CD4-positive, alpha-beta T cell treated with Interleukin-12 subunit alpha and Interleukin-12 subunit beta, for 1 hour (primary cell): ENCODE measurements around the gene CPEB1.
A peak's percentile ranks its signal among the peaks of the same experiment; 100 is the strongest.
"Not testable (repeated sequence)": the region's sequence is repeated elsewhere in the genome, so short reads cannot be mapped to it uniquely, and the experiment has no call there.

Experiments
- DNase-seq: peaks from one replicate; pipeline ENCODE4 v3.0.0-alpha.2; 2020

Gene CPEB1

DNA sequence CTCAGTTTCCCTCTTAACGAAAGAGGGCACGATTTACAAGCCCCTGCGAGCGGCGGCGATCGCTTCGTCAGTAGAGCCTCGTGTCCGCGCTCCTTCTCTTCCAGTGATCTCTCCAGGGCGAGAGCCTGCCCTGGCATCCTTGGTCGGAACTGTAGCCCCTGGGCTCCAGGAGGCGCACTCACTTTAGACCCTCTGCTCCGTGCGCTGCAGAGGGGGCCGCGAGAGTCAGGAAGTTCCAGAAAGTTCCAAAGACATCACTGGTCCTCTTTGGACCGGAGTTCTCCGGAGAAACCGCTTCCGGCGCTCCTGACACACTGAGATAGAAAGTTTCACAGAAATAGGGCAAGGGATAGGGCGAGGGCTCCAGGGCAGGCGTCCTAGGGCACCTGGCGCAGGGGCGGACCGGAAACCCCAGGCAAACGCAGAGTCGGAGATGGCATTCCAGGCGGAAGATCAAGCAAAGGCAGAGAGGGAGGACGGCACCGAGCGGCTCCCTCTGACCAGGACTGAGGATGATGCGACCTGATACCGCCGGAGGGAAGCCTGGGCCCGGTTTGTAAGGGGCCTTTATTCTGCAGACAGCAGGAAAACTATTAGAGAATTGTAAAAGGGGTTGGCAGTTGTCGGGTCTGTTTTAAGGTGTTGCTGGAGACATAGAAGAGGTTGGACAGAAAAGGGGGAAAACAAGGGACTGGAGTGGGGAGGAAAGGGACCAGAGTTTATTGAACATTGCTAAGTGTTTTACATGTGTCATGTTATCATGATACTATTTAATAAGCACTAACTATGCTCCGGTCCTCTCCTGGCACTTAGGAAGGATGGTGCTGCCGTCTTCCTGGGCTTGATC is 1.3 kb upstream of the CPEB1 start:
- DNase-seq = no peak

- DNase-seq = peak; percentile 35
These were observed 683 bp upstream of the CPEB1 start for GRCh38 chr15:82647835-82648256.

- no peak for DNase-seq
These were observed 716 bp downstream of the CPEB1 start for GRCh38 chr15:82646250-82647044.

DNA sequence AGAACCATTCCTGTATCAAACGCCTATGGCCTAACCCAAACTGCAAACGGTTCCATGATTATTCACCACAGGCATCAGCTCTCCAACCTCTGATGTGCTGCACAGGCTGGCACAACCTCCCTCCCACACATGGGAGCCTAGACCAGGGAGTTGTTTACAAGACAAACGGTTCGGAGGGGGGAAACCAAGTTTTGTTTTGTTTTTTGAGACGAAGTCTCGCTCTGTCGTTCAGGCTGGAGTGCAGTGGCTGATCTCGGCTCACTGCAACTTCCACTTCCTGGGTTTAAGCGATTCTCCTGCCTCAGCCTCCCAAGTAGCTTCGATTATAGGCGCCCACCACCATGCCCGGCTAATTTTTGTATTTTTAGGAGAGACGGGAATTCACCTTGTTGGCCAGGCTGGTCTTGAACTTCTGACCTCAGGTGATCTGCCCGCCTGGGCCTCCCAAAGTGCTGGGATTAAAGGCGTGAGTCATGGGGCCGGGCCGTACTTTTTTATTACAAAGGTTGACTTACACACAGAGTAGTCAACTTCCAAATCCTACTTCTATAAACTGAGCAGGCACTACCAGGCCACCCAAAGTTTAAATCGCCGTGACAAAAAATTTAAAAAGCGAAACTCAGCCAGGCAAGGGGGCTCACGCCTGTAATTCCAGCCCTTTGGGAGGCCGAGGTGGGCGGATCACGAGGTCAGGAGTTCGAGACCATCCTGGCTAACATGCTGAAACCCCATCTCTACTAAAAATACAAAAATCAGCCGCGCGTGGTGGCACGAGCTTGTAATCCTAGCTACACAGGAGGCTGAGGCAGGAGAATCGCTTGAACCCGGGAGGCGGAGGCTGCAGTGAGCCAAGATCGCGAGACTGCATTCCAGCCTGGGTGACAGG is 2.0 kb downstream of the CPEB1 start:
- not testable (repeated sequence) for DNase-seq

GRCh38 chr15:82643992-82644391 is 3.2 kb downstream of the CPEB1 start:
- no peak for DNase-seq

DNA sequence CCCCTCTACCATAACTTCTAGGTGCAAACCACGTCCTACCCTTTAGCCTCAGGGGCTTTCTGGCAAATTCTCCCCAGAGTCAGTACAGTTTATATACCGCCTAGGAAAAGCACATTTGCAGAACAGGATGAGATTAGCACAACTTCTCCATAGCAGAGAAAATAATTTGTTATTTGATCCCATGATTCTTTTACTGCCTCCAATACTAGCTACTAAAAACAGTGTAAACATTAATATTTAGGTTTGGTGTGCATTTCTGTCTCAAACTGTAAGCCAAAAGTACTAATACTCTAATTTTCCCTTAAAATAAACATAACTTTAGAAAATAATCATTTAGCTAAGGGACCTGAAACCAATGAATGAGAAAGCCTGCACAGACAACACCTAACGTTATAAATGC is 4.5 kb downstream of the CPEB1 start:
- no peak for DNase-seq

DNA sequence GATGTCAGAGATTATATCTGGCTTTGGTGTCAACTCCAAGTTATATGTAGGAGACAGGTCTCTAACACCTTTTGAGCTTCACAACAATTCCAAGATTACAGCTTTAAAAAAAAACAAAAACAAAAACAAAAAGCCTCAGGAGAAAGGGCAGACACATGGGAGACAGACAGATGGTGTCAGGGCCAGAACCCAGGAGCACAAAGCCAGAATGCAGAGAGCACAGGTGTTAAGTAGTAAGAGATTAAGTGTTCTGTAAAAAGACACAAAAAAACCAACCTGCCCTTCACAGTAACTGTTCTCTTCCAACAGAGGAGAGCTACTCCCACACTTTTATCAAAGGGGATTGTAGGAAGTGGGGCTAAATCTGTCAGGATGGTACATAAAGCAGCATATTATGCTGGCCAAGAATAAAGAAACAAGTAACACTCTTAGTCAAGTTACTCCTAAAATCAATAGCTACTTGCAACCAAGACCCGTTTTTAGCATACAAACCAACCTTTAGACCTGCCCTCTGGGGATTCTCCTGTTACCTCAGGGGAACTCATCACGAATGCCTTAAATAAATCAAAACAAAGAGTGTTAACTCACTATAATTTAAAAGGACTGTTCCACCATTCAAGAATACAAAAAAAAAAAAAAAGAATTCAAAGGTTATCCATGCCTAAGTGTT is 5.9 kb downstream of the CPEB1 start:
- DNase-seq = no peak

DNA sequence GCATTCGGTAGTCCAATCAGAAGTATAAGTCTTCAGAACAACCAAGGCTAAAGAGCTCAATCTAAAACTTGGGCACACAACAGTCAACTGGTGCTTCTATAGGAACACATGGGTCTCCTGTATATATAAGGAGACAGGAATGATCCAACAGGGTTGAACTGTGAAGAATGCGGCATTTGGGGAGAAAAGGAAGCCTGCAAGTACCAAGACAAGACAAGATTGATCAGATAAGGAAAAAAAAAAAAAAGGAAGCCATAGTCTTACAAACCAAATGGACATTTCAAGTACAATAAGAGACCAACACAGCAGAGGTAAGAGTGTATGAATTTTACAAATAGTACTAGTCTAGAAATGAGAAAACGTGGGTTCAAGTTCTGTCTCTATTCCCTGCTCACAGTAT is 6.5 kb downstream of the CPEB1 start:
- DNase-seq = no peak

DNA sequence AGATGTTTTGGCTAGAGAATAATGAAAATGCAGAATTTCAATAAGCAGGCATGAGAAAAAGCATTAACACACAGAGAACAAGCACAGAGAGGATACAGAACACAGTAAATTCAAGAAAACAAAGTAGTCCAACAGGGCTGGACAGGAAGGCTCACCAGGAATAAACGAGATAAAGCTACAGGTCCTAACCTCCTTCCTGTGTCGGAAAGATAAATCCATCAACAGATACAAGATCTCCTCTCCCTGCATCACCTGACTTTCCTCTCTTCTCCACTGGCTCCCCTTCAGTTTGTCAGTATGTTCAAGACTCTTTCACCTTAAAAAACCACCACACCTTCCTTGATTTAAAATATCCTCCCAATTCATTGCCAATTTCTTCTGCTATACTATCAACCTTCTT is 11.4 kb downstream of the CPEB1 start:
- no peak for DNase-seq

GRCh38 chr15:82630033-82630432 is 17.1 kb downstream of the CPEB1 start:
- DNase-seq = no peak

GRCh38 chr15:82625136-82625535 is 22.0 kb downstream of the CPEB1 start:
- no peak for DNase-seq

DNA sequence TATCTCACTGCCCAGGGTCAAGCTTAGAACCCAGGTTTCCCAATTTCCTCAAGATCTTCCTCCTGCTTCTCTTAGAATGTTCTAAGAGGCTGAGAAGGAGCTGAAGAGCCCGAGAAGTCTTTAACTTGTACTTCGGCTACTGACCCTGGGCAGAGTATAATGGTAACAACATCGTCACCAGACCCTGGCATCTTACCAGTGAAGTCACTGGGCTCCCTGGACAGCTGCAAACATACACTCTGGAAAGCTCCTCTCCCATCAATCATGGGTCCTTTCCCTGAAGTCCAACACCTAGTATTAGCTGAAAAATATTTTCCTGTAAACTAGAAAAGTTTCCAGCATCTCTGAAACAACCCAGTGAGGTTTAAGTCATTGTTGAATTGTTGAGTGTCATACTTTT is 22.7 kb downstream of the CPEB1 start:
- DNase-seq = no peak

DNA sequence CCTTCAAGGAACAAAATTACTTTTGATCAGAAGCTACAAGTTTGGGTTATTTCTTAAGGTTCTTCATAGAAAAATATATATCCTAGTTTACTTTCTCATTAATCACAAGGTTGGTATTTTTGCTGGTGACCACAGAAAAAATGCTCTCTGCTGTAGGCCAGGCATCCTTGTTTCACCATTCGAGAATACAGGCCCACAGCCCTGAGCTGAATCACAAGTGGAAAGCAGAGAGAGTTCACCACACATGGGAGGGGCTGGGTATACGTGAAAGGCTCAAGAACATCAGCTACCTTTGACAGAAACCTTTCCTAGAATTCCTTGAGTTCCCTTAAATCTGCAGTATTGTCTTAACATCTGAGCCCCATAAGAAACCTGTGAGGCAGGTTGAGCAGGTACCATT is 23.2 kb downstream of the CPEB1 start:
- no peak for DNase-seq

DNA sequence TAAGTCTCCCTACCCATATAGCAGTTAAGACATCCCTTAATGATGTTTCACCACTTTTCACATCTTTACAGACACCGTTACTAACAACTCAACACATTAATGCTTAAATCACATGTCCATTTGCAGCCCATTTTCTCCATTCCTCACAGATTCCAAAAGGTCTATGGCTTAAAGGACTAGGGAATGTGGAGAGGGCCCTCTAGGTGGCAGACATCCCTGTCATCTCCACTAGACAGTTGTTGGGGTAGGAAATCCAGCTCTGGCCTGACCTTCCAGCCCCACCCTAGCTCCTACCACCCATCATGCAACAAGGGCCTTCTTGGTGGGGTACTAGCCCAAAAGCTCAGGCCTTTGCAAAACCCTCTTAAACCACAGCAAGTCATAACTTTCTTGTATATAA is 25.2 kb downstream of the CPEB1 start:
- DNase-seq = no peak

DNA sequence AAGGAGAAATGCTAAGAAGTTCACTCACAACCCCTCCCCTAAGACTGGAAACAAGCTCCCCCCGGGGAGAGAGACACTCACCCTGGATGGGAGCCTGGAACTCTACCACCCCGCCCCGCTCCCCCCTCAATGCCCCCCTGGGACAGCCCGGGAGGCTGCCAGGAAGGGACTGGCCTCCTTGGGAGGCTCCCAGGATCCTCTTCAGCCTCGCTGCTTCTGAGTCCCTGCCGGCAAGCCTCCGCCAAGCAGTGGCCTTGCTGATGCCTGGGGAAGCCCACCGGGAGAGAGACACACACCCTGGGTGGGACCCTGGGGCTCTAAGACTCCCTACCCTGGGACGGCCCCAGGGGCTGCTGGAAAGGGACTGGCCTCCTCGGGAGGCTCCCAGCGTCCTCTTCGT is 33.4 kb downstream of the CPEB1 start:
- DNase-seq = no peak

- DNase-seq = no peak
These were observed 35.8 kb downstream of the CPEB1 start for GRCh38 chr15:82611348-82611747.

DNA sequence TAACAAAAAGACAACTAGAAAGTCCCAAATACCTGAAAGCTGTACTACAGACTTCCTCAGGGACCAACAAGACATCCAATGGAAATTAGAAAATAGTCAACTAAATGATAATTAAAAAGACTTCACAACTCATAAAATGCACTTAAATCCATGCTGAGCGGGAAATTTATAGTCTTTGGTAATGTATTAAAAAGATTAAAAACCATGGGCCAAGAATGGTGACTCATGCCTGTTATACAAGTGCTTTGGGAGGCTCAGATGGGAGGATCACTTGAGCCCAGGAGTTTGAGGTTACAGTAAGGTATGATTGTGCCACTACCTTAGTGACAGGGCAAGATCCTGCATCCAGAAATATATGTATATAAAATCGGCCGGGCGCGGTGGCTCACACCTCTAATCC is 45.0 kb downstream of the CPEB1 start:
- DNase-seq = no peak

DNA sequence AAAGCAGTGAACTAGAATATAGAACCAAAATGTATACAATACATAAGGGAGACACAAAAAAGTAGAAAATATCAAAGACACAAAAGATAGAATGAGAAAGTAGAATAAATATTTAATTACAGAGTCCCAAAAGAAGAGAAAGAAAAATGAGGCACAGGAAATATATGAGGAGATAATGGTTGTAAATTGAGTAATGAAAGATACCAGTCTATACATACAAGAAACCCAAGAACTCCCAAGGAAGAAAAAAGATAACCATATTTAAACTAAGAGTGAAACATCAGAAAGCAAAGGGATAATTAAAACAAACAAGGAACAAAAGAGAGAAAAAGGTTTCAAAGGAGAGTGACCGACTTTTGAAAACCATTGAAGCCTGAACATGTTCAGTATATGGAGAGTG is 47.3 kb downstream of the CPEB1 start:
- DNase-seq = no peak

GRCh38 chr15:82597815-82598214 is 49.3 kb downstream of the CPEB1 start:
- no peak for DNase-seq

DNA sequence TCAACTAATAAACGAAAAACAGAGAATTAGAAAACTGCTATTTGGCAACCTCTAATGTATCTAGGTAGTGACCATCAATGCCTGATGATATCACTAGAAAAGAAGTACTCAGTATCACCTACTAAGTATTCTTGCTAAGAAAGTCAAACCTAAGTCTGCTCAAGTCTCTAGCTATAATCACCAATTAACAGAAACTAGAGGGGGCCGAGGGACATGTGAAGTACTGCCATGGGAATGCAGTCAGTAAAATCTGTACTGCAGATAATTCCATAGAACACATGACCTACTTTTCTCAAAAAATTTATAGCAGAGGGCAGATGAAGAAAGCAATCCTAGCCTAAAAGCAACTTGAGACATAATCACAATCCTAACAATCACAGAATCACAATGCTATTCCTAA is 51.4 kb downstream of the CPEB1 start:
- no peak for DNase-seq

GRCh38 chr15:82595203-82595602 is 52.0 kb downstream of the CPEB1 start:
- DNase-seq = no peak

DNA sequence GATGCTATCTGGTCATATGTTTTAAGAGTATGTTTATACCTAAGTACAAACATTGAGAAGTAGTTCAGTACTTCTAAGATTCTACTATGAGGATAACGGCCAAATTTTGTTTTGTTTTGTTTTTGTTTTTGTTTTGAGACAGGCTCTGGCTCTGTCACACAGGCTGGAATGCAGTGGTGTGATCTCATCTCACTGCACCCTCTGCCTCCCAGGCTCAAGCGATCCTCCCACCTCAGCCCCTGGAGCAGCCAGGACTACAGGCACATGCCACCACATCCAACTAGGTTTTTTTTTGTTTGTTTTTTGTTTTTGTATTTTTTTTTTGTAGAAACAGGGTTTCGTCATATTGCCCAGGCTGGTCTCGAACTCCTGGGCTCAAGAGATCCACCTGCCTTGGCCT is 59.4 kb downstream of the CPEB1 start:
- no peak for DNase-seq

DNA sequence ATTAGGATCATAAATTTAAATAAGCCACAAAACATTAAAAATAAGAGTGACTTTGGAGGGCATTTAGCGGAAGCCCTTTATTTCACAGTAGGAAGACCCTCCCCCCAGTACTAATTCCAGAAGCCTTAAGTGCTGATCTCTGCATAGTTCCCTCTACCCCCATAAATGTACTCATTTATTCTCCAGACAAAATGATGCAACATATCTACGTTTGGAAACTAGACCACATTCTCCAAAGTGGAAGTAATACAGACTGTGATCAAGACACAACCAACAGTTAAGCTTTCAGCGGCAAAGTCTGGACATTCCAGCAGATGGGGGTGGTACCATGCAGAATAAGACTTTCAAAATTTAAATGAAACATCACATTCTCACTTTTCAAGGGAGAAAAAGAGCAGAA is 62.1 kb downstream of the CPEB1 start:
- no peak for DNase-seq
